HFFc6 (cell line): ENCODE data around the gene DNAJB9. TPM values are rescaled to one million over a fixed set of nuclear protein-coding genes. Genes with fewer than 3 reads are reported as not detected.

ENCODE experiments used
- DNase-seq: peaks from one replicate; pipeline ENCODE4 v3.0.0-alpha.2; 2018
- H3K27ac Mint-ChIP-seq: 2 replicates; pipeline ENCODE4 v1.8.0; 2020; ENCODE audit warnings: mild to moderate bottlenecking, mixed read lengths
- H3K27me3 Mint-ChIP-seq: 2 replicates; pipeline ENCODE4 v1.8.0; 2021; ENCODE audit warnings: mild to moderate bottlenecking, moderate library complexity, mixed read lengths; ENCODE audit not compliant: insufficient read depth
- H3K36me3 Mint-ChIP-seq: 2 replicates; pipeline ENCODE4 v1.8.0; 2021; ENCODE audit warnings: low read depth, mixed read lengths
- H3K4me1 Mint-ChIP-seq: 2 replicates; pipeline ENCODE4 v1.8.0; 2020; ENCODE audit warnings: low read depth, mixed read lengths
- H3K4me3 Mint-ChIP-seq: 2 replicates; pipeline ENCODE4 v1.8.0; 2020; ENCODE audit warnings: mild to moderate bottlenecking, moderate library complexity, mixed read lengths
- H3K9me3 Mint-ChIP-seq: 2 replicates; pipeline ENCODE4 v1.8.0; 2020; ENCODE audit warnings: mild to moderate bottlenecking, mixed read lengths
- CTCF ChIP-seq: fragments of 200-600 bp; sonication (generic); IDR thresholded peaks from 2 replicates; pipeline ENCODE4 v1.5.0; 2021; ENCODE audit warnings: antibody characterized with exemption, mild to moderate bottlenecking
- total RNA-seq, 6 experiments: library from RNA; stranded (reverse); fragmentation: NEBNext Ultra II Directional; extraction: Animal tissue kit (Norgen Biotek cat#: 25700); gene quantifications; 2 replicates in 1 of 6; 3 replicates in 5 of 6; pipeline ENCODE4 v1.2.3, GENCODE V29; 2021

DNAJB9 gene
- total RNA-seq, 6 experiments from 2014 or later, result 12.3 to 21.3 (median 14.0) TPM

- H3K4me1 Mint-ChIP-seq, result peaks cover 9% of the 10 kb centered on the region; the same call in 1 of the 2 replicates
- TF ChIP-seq CTCF, result no peak
- H3K9me3 Mint-ChIP-seq, result no peaks in the 10 kb centered on the region
- H3K36me3 Mint-ChIP-seq, result peaks cover 5% of the 10 kb centered on the region; the same call in 1 of the 2 replicates
- no peak overlapping the region for H3K27ac Mint-ChIP-seq
- no peak for DNase-seq
- no peak overlapping the region for H3K4me3 Mint-ChIP-seq
- H3K27me3 Mint-ChIP-seq, result peaks cover 12% of the 10 kb centered on the region
Observed at GRCh38 chr7:108584211-108584610, 14.5 kb downstream of the DNAJB9 start.

- peaks cover 12% of the 10 kb centered on the region for H3K27me3 Mint-ChIP-seq
- peaks cover 9% of the 10 kb centered on the region; the same call in 1 of the 2 replicates for H3K4me1 Mint-ChIP-seq
- no peak for DNase-seq
- H3K4me3 Mint-ChIP-seq, result no peak overlapping the region
- no peak for TF ChIP-seq CTCF
- no peaks in the 10 kb centered on the region for H3K9me3 Mint-ChIP-seq
- no peaks in the 10 kb centered on the region for H3K36me3 Mint-ChIP-seq
- H3K27ac Mint-ChIP-seq, result no peak overlapping the region
Observed at GRCh38 chr7:108585843-108586242, 16.2 kb downstream of the DNAJB9 start.

GRCh38 chr7:108586274-108586710, 16.6 kb downstream of the DNAJB9 start:
- DNase-seq, result no peak
- TF ChIP-seq CTCF, result no peak
- Mint-ChIP-seq H3K4me1 (peaks cover 9% of the 10 kb centered on the region; the same call in 1 of the 2 replicates), H3K27me3 (peaks cover 12% of the 10 kb centered on the region), H3K36me3 (no peaks in the 10 kb centered on the region), H3K9me3 (no peaks in the 10 kb centered on the region), H3K4me3 (no peak overlapping the region), H3K27ac (no peak overlapping the region)

- Mint-ChIP-seq H3K36me3 (no peaks in the 10 kb centered on the region), H3K4me1 (no peaks in the 10 kb centered on the region; the same call in 1 of the 2 replicates), H3K9me3 (no peaks in the 10 kb centered on the region), H3K27ac (no peak overlapping the region), H3K27me3 (peaks cover 12% of the 10 kb centered on the region), H3K4me3 (no peak overlapping the region)
- no peak for TF ChIP-seq CTCF
- DNase-seq, result no peak
Observed at GRCh38 chr7:108589199-108589598, 19.5 kb downstream of the DNAJB9 start.

GRCh38 chr7:108589874-108590273, 20.2 kb downstream of the DNAJB9 start:
- DNase-seq, result no peak
- Mint-ChIP-seq H3K4me3 (no peak overlapping the region), H3K27me3 (peaks cover 12% of the 10 kb centered on the region), H3K9me3 (no peaks in the 10 kb centered on the region), H3K4me1 (no peaks in the 10 kb centered on the region; the same call in 1 of the 2 replicates), H3K27ac (no peak overlapping the region), H3K36me3 (no peaks in the 10 kb centered on the region)
- no peak for TF ChIP-seq CTCF

GRCh38 chr7:108590606-108591005, 20.9 kb downstream of the DNAJB9 start:
- Mint-ChIP-seq H3K9me3 (no peaks in the 10 kb centered on the region), H3K4me3 (no peak overlapping the region), H3K27me3 (peaks cover 12% of the 10 kb centered on the region), H3K27ac (no peak overlapping the region), H3K4me1 (no peaks in the 10 kb centered on the region; the same call in 1 of the 2 replicates), H3K36me3 (no peaks in the 10 kb centered on the region)
- no peak for TF ChIP-seq CTCF
- no peak for DNase-seq
